K562 treated with DMSO at 1 percent for 24 hours (cell line): ENCODE measurements around the gene BICDL2. TPM values are rescaled to one million over a fixed set of nuclear protein-coding genes. Genes with fewer than 3 reads are reported as not detected.

Experiments used
- total RNA-seq: library from RNA; unstranded; fragments of 300-600 nt; gene quantifications from 2 replicates; pipeline ENCODE4 v1.2.3, GENCODE V29; 2022; ENCODE audit warnings: low read depth; ENCODE audit not compliant: insufficient read depth

The BICDL2 gene, protein sequence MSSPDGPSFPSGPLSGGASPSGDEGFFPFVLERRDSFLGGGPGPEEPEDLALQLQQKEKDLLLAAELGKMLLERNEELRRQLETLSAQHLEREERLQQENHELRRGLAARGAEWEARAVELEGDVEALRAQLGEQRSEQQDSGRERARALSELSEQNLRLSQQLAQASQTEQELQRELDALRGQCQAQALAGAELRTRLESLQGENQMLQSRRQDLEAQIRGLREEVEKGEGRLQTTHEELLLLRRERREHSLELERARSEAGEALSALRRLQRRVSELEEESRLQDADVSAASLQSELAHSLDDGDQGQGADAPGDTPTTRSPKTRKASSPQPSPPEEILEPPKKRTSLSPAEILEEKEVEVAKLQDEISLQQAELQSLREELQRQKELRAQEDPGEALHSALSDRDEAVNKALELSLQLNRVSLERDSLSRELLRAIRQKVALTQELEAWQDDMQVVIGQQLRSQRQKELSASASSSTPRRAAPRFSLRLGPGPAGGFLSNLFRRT
- not detected in 2 replicates for total RNA-seq

GRCh38 chr16:3036726-3037315, at the start of gene BICDL2:
BICDL2 (minus strand) TSS chr16:3036944; CDS start chr16:3035496, 1,448 bp downstream.

GRCh38 chr16:3065069-3065741, 28.5 kb upstream of the BICDL2 start, which contains the start of gene IL32:
IL32 (plus strand) TSS chr16:3065640; CDS start chr16:3065812, 172 bp downstream.

GRCh38 chr16:3045758-3046640, 9.3 kb upstream of the BICDL2 start, which contains the start of gene MMP25:
MMP25 (plus strand) TSS chr16:3046561; CDS start chr16:3046918, 357 bp downstream.

GRCh38 chr16:3023669-3024478, 12.9 kb downstream of the BICDL2 start, which contains the start of the genes HCFC1R1 and THOC6:
HCFC1R1 (minus strand) TSS chr16:3023942; CDS start chr16:3023941, 1 bp downstream.
THOC6 (plus strand) TSS chr16:3024035; CDS start chr16:3024327, 292 bp downstream.

DNA sequence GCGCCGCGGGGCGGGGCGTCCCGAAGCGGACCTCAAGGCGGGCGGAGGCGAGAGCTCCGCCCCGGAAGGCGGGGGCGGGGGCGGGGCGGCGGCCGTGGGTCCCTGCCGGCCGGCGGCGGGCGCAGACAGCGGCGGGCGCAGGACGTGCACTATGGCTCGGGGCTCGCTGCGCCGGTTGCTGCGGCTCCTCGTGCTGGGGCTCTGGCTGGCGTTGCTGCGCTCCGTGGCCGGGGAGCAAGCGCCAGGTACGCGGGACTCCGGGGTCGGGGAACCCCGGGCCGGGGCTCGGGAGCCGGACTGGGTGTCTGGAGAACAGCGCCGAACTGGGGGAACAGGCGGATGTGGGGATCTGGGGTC, 16.5 kb downstream of the BICDL2 start, which contains the start of gene TNFRSF12A:
Gene TNFRSF12A (plus strand): TSS at position 122 of the 357 bp plus-strand sequence. CDS start 30 bp downstream, at position 152.

GRCh38 chr16:3017794-3018506, 18.8 kb downstream of the BICDL2 start, which contains the start of gene CLDN6:
CLDN6 (minus strand) TSS chr16:3018183; CDS start chr16:3016021, 2,162 bp downstream.

DNA sequence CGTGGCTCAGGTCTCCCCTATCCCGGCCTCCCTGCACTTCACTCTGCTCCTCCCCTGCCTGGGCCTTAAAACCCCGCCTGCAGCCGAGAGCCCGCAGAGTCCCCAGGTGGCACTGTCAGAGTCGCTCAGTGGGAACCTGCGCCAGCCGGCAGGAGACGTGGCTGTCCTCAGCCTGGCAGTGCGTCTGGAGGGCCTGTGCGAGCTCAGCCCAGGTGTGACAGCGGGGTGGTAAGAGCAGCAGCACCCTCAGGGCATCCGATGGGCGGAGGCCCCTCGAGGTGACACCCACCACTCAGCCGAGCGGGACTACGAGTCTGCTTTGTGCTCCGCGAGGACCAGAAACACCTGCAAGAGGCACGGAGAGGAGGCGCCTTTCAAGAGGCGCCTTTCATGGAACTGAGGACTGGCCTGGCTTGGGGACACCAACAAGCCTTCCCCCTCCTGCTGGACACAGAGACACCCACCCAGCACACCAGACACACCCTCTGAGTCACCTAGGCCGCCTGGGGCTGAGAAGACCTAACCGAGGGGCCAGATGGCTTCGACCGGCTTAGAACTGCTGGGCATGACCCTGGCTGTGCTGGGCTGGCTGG, 23.8 kb downstream of the BICDL2 start, which contains the start of gene CLDN9:
Gene CLDN9 (plus strand): TSS at position 96 of the 593 bp plus-strand sequence. CDS start 440 bp downstream, at position 536.

DNA sequence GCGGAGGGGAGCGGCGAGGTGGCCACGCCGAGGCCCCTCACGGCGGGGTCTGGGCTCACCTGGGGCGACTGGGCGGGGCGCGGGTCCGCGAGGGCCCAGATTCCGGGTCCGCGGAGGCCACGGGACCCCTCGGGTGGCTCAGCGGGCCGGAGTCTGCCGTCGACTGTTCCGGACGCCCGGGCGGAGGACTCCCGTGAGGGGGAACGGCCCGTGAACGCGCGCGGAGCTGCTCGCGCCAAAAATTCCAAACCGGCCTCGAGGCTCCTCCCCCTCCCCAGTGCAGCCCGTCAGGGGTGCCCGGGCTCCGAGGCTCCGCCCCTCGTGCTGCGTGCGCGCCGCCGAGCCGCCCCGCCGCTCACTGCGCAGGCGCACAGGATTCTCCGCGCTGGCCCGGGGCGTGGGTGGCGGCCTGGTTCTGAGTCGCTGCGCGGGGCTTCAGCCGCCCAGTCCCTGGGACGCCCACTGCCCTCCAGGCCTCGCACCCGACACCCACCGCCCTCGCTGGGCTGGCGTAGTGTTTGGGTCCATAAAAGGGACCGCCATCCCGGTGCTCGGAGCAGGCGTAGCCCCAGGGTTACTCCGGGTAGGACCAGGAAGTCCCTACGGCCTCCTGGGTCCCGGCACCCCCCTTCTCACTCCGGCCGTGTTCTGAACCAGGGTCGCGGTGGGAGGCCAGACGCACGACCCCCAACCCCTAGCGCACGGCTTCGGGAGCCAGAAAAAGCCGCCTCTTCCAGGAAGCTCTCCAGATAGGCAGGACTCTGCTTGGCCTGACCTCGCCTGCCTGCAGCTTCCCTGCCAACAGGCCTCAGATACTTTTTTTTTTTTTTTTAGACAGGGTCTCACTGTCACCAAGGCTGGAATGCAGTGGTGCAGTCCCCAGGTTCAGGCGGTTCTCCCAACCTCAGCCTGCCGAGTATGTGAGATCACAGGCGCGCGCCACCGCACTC, 56.2 kb downstream of the BICDL2 start, which contains the start of gene PKMYT1:
Gene PKMYT1 (minus strand): TSS at position 220 of the 950 bp plus-strand sequence. CDS start 789 bp downstream, outside the sequence.

Other genes with a start within 250 kb of the BICDL2 start
- not detected in 2 replicates for gene PRSS33, start 249.4 kb downstream of the BICDL2 start, total RNA-seq
- gene PRSS41, start 238.5 kb downstream of the BICDL2 start, total RNA-seq: not detected in 2 replicates
- 74.1 and 76.0 TPM in 2 replicates for gene PRSS21, start 219.7 kb downstream of the BICDL2 start, total RNA-seq
- gene ZG16B, start 206.6 kb downstream of the BICDL2 start, total RNA-seq: 0.71 and 1.5 TPM in 2 replicates
- gene PRSS22, start 178.8 kb downstream of the BICDL2 start, total RNA-seq: not detected in 2 replicates
- gene FLYWCH2, start 153.7 kb downstream of the BICDL2 start, total RNA-seq: 107 TPM in 2 replicates
- gene FLYWCH1, start 125.0 kb downstream of the BICDL2 start, total RNA-seq: 46.3 and 51.2 TPM in 2 replicates
- gene KREMEN2, start 72.7 kb downstream of the BICDL2 start, total RNA-seq: 1.3 and 2.2 TPM in 2 replicates
- 25.2 and 30.8 TPM in 2 replicates for gene PAQR4, start 67.6 kb downstream of the BICDL2 start, total RNA-seq
- 168 and 199 TPM in 2 replicates for gene PKMYT1, start 56.5 kb downstream of the BICDL2 start, total RNA-seq
- gene CLDN9, start 24.0 kb downstream of the BICDL2 start, total RNA-seq: 4.3 and 4.5 TPM in 2 replicates
- 0.65 and 0.76 TPM in 2 replicates for gene CLDN6, start 18.8 kb downstream of the BICDL2 start, total RNA-seq
- gene TNFRSF12A, start 16.6 kb downstream of the BICDL2 start, total RNA-seq: 41.1 and 48.6 TPM in 2 replicates
- 37.4 and 38.2 TPM in 2 replicates for gene HCFC1R1, start 13.0 kb downstream of the BICDL2 start, total RNA-seq
- 41.2 and 42.6 TPM in 2 replicates for gene THOC6, start 12.9 kb downstream of the BICDL2 start, total RNA-seq
- 0.31 and 1.0 TPM in 2 replicates for gene MMP25, start 9.6 kb upstream of the BICDL2 start, total RNA-seq
- gene IL32, start 28.7 kb upstream of the BICDL2 start, total RNA-seq: 49.1 and 56.4 TPM in 2 replicates
- gene ZSCAN10, start 62.4 kb upstream of the BICDL2 start, total RNA-seq: not detected in 2 replicates
- gene ZNF205, start 75.6 kb upstream of the BICDL2 start, total RNA-seq: 33.8 and 35.1 TPM in 2 replicates
- 27.1 and 27.7 TPM in 2 replicates for gene ZNF213, start 98.1 kb upstream of the BICDL2 start, total RNA-seq
- not detected in 2 replicates for gene OR1F1, start 151.3 kb upstream of the BICDL2 start, total RNA-seq
- 6.6 and 8.7 TPM in 2 replicates for gene ZNF200, start 198.2 kb upstream of the BICDL2 start, total RNA-seq
- gene MEFV, start 219.7 kb upstream of the BICDL2 start, total RNA-seq: not detected in 2 replicates
- 51.0 and 56.4 TPM in 2 replicates for gene ZNF263, start 246.5 kb upstream of the BICDL2 start, total RNA-seq